IMR-90 (cell line): ENCODE results near the gene ZC2HC1B. TPM values are rescaled to one million over a fixed set of nuclear protein-coding genes. Genes with fewer than 3 reads are reported as not detected.

Source experiments
- ATAC-seq: fragments of 200-7000 bp; cut with Tn5 transposase; 2 replicates; pipeline ENCODE4 v1.9.1; 2020; ENCODE audit warnings: low read depth, mild to moderate bottlenecking, moderate library complexity
- BruUV-seq: library from RNA; stranded (reverse); fragments of 400-500 nt; replicated peaks from 2 replicates; lab custom pipeline; 2021; lab: Mats Ljungman, UMichigan
- CTCF ChIA-PET: fragments of 300-600 bp; formaldehyde crosslinking; extraction: SDS; loops from one replicate; lab custom pipeline; 2021; ENCODE audit warnings: antibody characterized with exemption; lab: Yijun Ruan, JAX
- POLR2A ChIA-PET: fragments of 300-600 bp; sonication (Branson Sonifier 250); formaldehyde crosslinking; loops from one replicate; lab custom pipeline; 2022; ENCODE audit warnings: antibody characterized with exemption; ENCODE audit not compliant: unreplicated experiment; lab: Charles Lee
- DNase-seq: peaks from one replicate; pipeline ENCODE4 v3.0.0; 2013
- H2AFZ ChIP-seq: replicated peaks from 2 replicates; pipeline ENCODE3; 2013; ENCODE audit warnings: low read length, mild to moderate bottlenecking; ENCODE audit not compliant: poor library complexity
- H2AK5ac ChIP-seq: 2 replicates; pipeline ENCODE4 v1.6.1; 2013; ENCODE audit warnings: low read depth, low read length, inconsistent platforms
- H2AK9ac ChIP-seq: replicated peaks from 2 replicates; pipeline ENCODE3; 2013; ENCODE audit warnings: mild to moderate bottlenecking, low read depth, low read length, moderate library complexity; ENCODE audit not compliant: poor library complexity
- H2BK120ac ChIP-seq: 2 replicates; pipeline ENCODE4 v1.6.1; 2013; ENCODE audit warnings: low read depth, low read length, inconsistent platforms
- H2BK15ac ChIP-seq: 3 replicates; pipeline ENCODE4 v1.6.1; 2013; ENCODE audit warnings: low read depth, low read length, inconsistent platforms
- H2BK20ac ChIP-seq: 2 replicates; pipeline ENCODE4 v1.6.1; 2013; ENCODE audit warnings: low read depth, mild to moderate bottlenecking, inconsistent platforms, low read length, moderate library complexity
- H2BK5ac ChIP-seq: 2 replicates; pipeline ENCODE4 v1.6.1; 2013; ENCODE audit warnings: mild to moderate bottlenecking, low read depth, low read length, inconsistent platforms; ENCODE audit not compliant: poor library complexity, severe bottlenecking
- H3K14ac ChIP-seq: replicated peaks from 2 replicates; pipeline ENCODE4 v1.6.1; 2013; ENCODE audit warnings: low read depth, low read length, inconsistent platforms
- H3K18ac ChIP-seq: 2 replicates; pipeline ENCODE4 v1.6.1; 2013; ENCODE audit warnings: low read depth, low read length, control low read depth
- H3K23ac ChIP-seq: 2 replicates; pipeline ENCODE4 v1.6.1; 2013; ENCODE audit warnings: low read depth, low read length, inconsistent platforms
- H3K27ac ChIP-seq: 2 replicates; pipeline ENCODE4 v1.5.1; 2013; ENCODE audit warnings: mild to moderate bottlenecking, control low read depth, low read length; ENCODE audit not compliant: insufficient read depth
- H3K27me3 ChIP-seq: 2 replicates; pipeline ENCODE4 v1.6.1; 2013; ENCODE audit warnings: low read length; ENCODE audit not compliant: control insufficient read depth, insufficient read depth
- H3K36me3 ChIP-seq: 2 replicates; pipeline ENCODE4 v1.6.1; 2013; ENCODE audit warnings: low read length, mixed read lengths; ENCODE audit not compliant: control insufficient read depth, insufficient read depth
- H3K4ac ChIP-seq: 2 replicates; pipeline ENCODE4 v1.6.1; 2013; ENCODE audit warnings: low read depth, low read length, inconsistent platforms
- H3K4me1 ChIP-seq: 2 replicates; pipeline ENCODE4 v1.6.1; 2013; ENCODE audit warnings: low read length, mixed read lengths; ENCODE audit not compliant: control insufficient read depth, insufficient read depth
- H3K4me2 ChIP-seq: 2 replicates; pipeline ENCODE4 v1.6.1; 2013; ENCODE audit warnings: low read depth, mild to moderate bottlenecking, control low read depth, low read length, moderate library complexity
- H3K4me3 ChIP-seq: 2 replicates; pipeline ENCODE4 v1.5.1; 2013; ENCODE audit warnings: low read depth, mild to moderate bottlenecking, control low read depth, low read length, moderate library complexity; ENCODE audit not compliant: insufficient read depth
- H3K56ac ChIP-seq: 2 replicates; pipeline ENCODE4 v1.6.1; 2013; ENCODE audit warnings: low read length, inconsistent platforms; ENCODE audit not compliant: insufficient read depth; ENCODE audit errors: extremely low read depth
- H3K79me1 ChIP-seq, 2 experiments: 2 replicates each; pipeline ENCODE4 v1.6.1; 2013; ENCODE audit warnings: low read length in 2 of 2, inconsistent platforms in 1 of 2, low read depth in 1 of 2
- H3K9ac ChIP-seq: 2 replicates; pipeline ENCODE4 v1.6.1; 2013; ENCODE audit warnings: low read depth, low read length, control low read depth
- H3K9me1 ChIP-seq: 2 replicates; pipeline ENCODE4 v1.6.1; 2013; ENCODE audit warnings: low read length, inconsistent platforms; ENCODE audit not compliant: insufficient read depth
- H3K9me3 ChIP-seq: 2 replicates; pipeline ENCODE4 v1.6.1; 2013; ENCODE audit warnings: low read length; ENCODE audit not compliant: control insufficient read depth, insufficient read depth
- H4K20me1 ChIP-seq: 2 replicates; pipeline ENCODE4 v1.6.1; 2013; ENCODE audit warnings: low read length, inconsistent platforms; ENCODE audit not compliant: insufficient read depth
- H4K5ac ChIP-seq: 2 replicates; pipeline ENCODE4 v1.6.1; 2013; ENCODE audit warnings: mild to moderate bottlenecking, low read depth, low read length, control low read depth
- H4K8ac ChIP-seq, 2 experiments: 2 replicates each; pipeline ENCODE4 v1.6.1; 2013; ENCODE audit warnings: low read depth in 2 of 2, low read length in 2 of 2, control low read depth in 1 of 2, inconsistent platforms in 1 of 2
- H4K91ac ChIP-seq: 2 replicates; pipeline ENCODE4 v1.6.1; 2013; ENCODE audit warnings: low read depth, low read length, inconsistent platforms; ENCODE audit not compliant: insufficient read depth
- BHLHE40 ChIP-seq: fragments of 150-350 bp; IDR thresholded peaks from 2 replicates; pipeline ENCODE4 v1.6.1; 2016; ENCODE audit warnings: mild to moderate bottlenecking, low read depth, low read length
- CEBPB ChIP-seq: IDR thresholded peaks from 2 replicates; pipeline ENCODE4 v1.6.1; 2012; ENCODE audit warnings: low read depth, low read length, improper control_type of control experiment
- CHD1 ChIP-seq: IDR thresholded peaks from 2 replicates; pipeline ENCODE4 v1.6.1; 2012; ENCODE audit warnings: low read depth, low read length, improper control_type of control experiment
- FOS ChIP-seq: fragments of 150-350 bp; IDR thresholded peaks from 2 replicates; pipeline ENCODE4 v1.6.1; 2016; ENCODE audit warnings: low read depth, low read length
- MAFK ChIP-seq: IDR thresholded peaks from 2 replicates; pipeline ENCODE4 v1.6.1; 2012; ENCODE audit warnings: low read depth, low read length, improper control_type of control experiment
- MAZ ChIP-seq: IDR thresholded peaks from 2 replicates; pipeline ENCODE4 v1.6.1; 2012; ENCODE audit warnings: low read depth, mild to moderate bottlenecking, low read length, improper control_type of control experiment, moderate library complexity, borderline replicate concordance
- MXI1 ChIP-seq: IDR thresholded peaks from 2 replicates; pipeline ENCODE4 v1.6.1; 2012; ENCODE audit warnings: low read depth, mild to moderate bottlenecking, low read length, moderate library complexity, borderline replicate concordance
- NFE2L2 ChIP-seq: fragments of 150-350 bp; IDR thresholded peaks from 2 replicates; pipeline ENCODE4 v1.6.1; 2016; ENCODE audit warnings: low read depth, mild to moderate bottlenecking, low read length
- POLR2A ChIP-seq: IDR thresholded peaks from 2 replicates; pipeline ENCODE4 v1.6.1; 2012; ENCODE audit warnings: mild to moderate bottlenecking, low read depth, low read length
- RAD21 ChIP-seq: IDR thresholded peaks from 2 replicates; pipeline ENCODE4 v1.6.1; 2012; ENCODE audit warnings: low read length, improper control_type of control experiment
- RCOR1 ChIP-seq: IDR thresholded peaks from 2 replicates; pipeline ENCODE4 v1.6.1; 2012; ENCODE audit warnings: mild to moderate bottlenecking, low read length, improper control_type of control experiment; ENCODE audit not compliant: insufficient replicate concordance
- RFX5 ChIP-seq: IDR thresholded peaks from 2 replicates; pipeline ENCODE4 v1.8.0; 2012; ENCODE audit warnings: low read depth, mild to moderate bottlenecking, low read length, moderate library complexity
- SMC3 ChIP-seq: fragments of 150-350 bp; IDR thresholded peaks from 2 replicates; pipeline ENCODE4 v1.6.1; 2016; ENCODE audit warnings: low read depth, mild to moderate bottlenecking, antibody characterized with exemption, low read length, moderate library complexity
- WGBS, 2 experiments: methylation state at CpG; one replicate each; pipeline versions ENCODE4 v1.1.5 to v1.1.7; 2013; ENCODE audit warnings: missing lambda C conversion rate in 2 of 2; ENCODE audit not compliant: insufficient read length in 1 of 2; ENCODE audit errors: extremely low coverage in 2 of 2; 5-methylcytosine and 5-hydroxymethylcytosine counted together
- dilution Hi-C: fragments of 300-500 bp; cut with HindIII; formaldehyde crosslinking; loops from one replicate; pipeline ENCODE4 v1.14.3; 2018; ENCODE audit warnings: low sequenced_read_pairs; ENCODE audit not compliant: unreplicated experiment
- in situ Hi-C: fragments of 300-500 bp; cut with MboI; formaldehyde crosslinking; loops from 3 replicates; pipeline ENCODE4 v1.14.3; 2019; ENCODE audit warnings: low sequenced_read_pairs, inconsistent platforms, mixed read lengths
- intact Hi-C: fragments of 100-400 bp; cut with micrococcal nuclease; formaldehyde crosslinking; loops from 2 replicates; pipeline ENCODE4 v1.10.0; 2022
- polyA plus RNA-seq, 3 experiments: library from polyadenylated mRNA; depleted of rRNA; stranded (reverse); fragments of >200 nt; gene quantifications; 2 replicates each; pipeline ENCODE4 v1.2.3, GENCODE V29; 2012; ENCODE audit warnings: low replicate concordance in 1 of 3
- total RNA-seq: library from RNA; depleted of rRNA; stranded (reverse); fragments of >200 nt; gene quantifications from 2 replicates; pipeline ENCODE4 v1.2.3, GENCODE V29; 2012
- TF ChIP-seq, protein P1 (sequence below): fragments of 150-350 bp; IDR thresholded peaks from 2 replicates; pipeline ENCODE4 v1.6.1; 2017; ENCODE audit warnings: mild to moderate bottlenecking, antibody characterized with exemption, low read length, low read depth
- TF ChIP-seq, protein P2 (sequence below): conservative IDR thresholded peaks from 2 replicates; pipeline ENCODE4 v1.5.1; 2012; ENCODE audit warnings: mild to moderate bottlenecking, low read depth, low read length, improper control_type of control experiment
- TF ChIP-seq, protein P3 (sequence below): fragments of 150-350 bp; IDR thresholded peaks from 2 replicates; pipeline ENCODE4 v1.6.1; 2016; ENCODE audit warnings: low read depth, mild to moderate bottlenecking, low read length, moderate library complexity, borderline replicate concordance

ZC2HC1B gene
- total and polyA plus RNA-seq, 2 of the 4 experiments (the other 2 are of a cell fraction): not detected

DNA sequence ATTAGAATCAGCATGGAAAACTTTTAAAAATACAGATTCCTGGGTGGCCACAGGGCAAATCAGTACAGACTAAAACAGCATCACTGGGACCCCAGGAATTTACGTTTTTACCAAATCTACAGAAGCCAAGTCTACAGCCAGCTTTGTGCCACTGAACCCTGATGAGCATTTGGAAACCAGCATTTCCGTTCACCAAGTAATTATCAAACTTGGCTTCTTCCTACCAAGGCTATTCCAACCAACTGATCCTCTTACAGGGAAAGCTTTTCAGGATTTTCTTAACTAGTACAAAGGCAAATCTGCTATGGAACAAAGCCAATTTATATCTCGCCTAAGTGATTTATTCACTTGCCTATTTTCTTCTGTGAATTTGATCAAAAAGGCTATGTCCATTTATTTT is 96.8 kb downstream of the ZC2HC1B start:
- Histone ChIP-seq H3K9ac (no peak overlapping the region), H3K14ac (no peak overlapping the region), H3K23ac (no peak overlapping the region), H3K4me2 (no peak overlapping the region), H3K56ac (no peak overlapping the region), H3K79me1 (peaks cover 0 to 9% of the 10 kb centered on the region in 2 experiments; a peak in 1 of 4 replicates), H4K91ac (no peak overlapping the region), H2AFZ (no peak overlapping the region), H3K4ac (no peak overlapping the region), H3K18ac (no peak overlapping the region), H3K4me1 (peaks cover 6% of the 10 kb centered on the region; the same call in 1 of the 2 replicates), H3K36me3 (peaks cover 19% of the 10 kb centered on the region), H2BK120ac (no peak overlapping the region), H2AK5ac (no peak overlapping the region), H4K8ac (no peak overlapping the region), H3K9me3 (no peaks in the 10 kb centered on the region), H3K9me1 (peaks cover 3% of the 10 kb centered on the region; the same call in 1 of the 2 replicates), H4K20me1 (no peaks in the 10 kb centered on the region), H3K27ac (no peak overlapping the region), H3K4me3 (no peak overlapping the region), H4K5ac (no peak overlapping the region), H2BK15ac (no peak overlapping the region), H2BK20ac (no peak overlapping the region), H3K27me3 (peaks cover 14% of the 10 kb centered on the region), H2AK9ac (no peak overlapping the region), H2BK5ac (no peak overlapping the region)
- intact Hi-C loops (no loop called here), in situ Hi-C loops (no loop called here), dilution Hi-C loops (no loop called here)
- ChIA-PET POLR2A (no interaction called here), CTCF (interaction anchor here (0.9 kb wide), 1 partner anchor 10 kb away, joined by 4 read pairs; no protein-coding TSS in a partner anchor)
- no peak for TF ChIP-seq FOS
- TF ChIP-seq NFE2L2: no peak
- no peak for TF ChIP-seq SMC3
- no peak for TF ChIP-seq MAZ
- no peak for TF ChIP-seq RCOR1
- no peak for TF ChIP-seq RAD21
- TF ChIP-seq MAFK: no peak
- TF ChIP-seq, protein P1, sequence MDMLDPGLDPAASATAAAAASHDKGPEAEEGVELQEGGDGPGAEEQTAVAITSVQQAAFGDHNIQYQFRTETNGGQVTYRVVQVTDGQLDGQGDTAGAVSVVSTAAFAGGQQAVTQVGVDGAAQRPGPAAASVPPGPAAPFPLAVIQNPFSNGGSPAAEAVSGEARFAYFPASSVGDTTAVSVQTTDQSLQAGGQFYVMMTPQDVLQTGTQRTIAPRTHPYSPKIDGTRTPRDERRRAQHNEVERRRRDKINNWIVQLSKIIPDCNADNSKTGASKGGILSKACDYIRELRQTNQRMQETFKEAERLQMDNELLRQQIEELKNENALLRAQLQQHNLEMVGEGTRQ: no peak
- no peak for TF ChIP-seq CEBPB
- TF ChIP-seq, protein P2, sequence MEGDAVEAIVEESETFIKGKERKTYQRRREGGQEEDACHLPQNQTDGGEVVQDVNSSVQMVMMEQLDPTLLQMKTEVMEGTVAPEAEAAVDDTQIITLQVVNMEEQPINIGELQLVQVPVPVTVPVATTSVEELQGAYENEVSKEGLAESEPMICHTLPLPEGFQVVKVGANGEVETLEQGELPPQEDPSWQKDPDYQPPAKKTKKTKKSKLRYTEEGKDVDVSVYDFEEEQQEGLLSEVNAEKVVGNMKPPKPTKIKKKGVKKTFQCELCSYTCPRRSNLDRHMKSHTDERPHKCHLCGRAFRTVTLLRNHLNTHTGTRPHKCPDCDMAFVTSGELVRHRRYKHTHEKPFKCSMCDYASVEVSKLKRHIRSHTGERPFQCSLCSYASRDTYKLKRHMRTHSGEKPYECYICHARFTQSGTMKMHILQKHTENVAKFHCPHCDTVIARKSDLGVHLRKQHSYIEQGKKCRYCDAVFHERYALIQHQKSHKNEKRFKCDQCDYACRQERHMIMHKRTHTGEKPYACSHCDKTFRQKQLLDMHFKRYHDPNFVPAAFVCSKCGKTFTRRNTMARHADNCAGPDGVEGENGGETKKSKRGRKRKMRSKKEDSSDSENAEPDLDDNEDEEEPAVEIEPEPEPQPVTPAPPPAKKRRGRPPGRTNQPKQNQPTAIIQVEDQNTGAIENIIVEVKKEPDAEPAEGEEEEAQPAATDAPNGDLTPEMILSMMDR: no peak
- TF ChIP-seq RFX5: no peak
- TF ChIP-seq CHD1: no peak
- TF ChIP-seq BHLHE40: no peak
- TF ChIP-seq, protein P3, sequence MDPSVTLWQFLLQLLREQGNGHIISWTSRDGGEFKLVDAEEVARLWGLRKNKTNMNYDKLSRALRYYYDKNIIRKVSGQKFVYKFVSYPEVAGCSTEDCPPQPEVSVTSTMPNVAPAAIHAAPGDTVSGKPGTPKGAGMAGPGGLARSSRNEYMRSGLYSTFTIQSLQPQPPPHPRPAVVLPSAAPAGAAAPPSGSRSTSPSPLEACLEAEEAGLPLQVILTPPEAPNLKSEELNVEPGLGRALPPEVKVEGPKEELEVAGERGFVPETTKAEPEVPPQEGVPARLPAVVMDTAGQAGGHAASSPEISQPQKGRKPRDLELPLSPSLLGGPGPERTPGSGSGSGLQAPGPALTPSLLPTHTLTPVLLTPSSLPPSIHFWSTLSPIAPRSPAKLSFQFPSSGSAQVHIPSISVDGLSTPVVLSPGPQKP: no peak
- TF ChIP-seq MXI1: no peak
- no peak for TF ChIP-seq POLR2A
- WGBS, 2 experiments: no CpG with 5 or more reads among the region's 3 CpGs
- no peak for DNase-seq
- no TSS peak for BruUV-seq
- ATAC-seq: no peak
